CD4-positive, CD25-positive, alpha-beta regulatory T cell (primary cell): Measurements from ENCODE around the gene CTU1. TPM values are rescaled to one million over a fixed set of nuclear protein-coding genes. Genes with fewer than 3 reads are reported as not detected.

ENCODE experiments used
- ATAC-seq, 2 donors: fragments of 150-1000 bp; cut with Tn5 transposase; one replicate each; pipeline ENCODE4 v1.10.0; 2021; ENCODE audit warnings: low read depth in 2 of 2, moderate number of reproducible peaks in 2 of 2, moderate library complexity in 1 of 2
- DNase-seq, 3 donors: peaks; one replicate each; pipeline versions ENCODE4 v3.0.0 to v3.0.0-alpha.2; 2012 to 2022; ENCODE audit warnings: mixed read lengths in 1 of 3
- H3K27ac ChIP-seq: one replicate; pipeline ENCODE4 v1.7.0; 2013; ENCODE audit warnings: mild to moderate bottlenecking, low read length; ENCODE audit not compliant: insufficient read depth, poor library complexity, severe bottlenecking
- H3K27me3 ChIP-seq: one replicate; pipeline ENCODE4 v1.7.0; 2013; ENCODE audit warnings: low read length; ENCODE audit not compliant: control insufficient read depth, insufficient read depth
- H3K36me3 ChIP-seq: one replicate; pipeline ENCODE4 v1.7.0; 2013; ENCODE audit warnings: mild to moderate bottlenecking, low read length, moderate library complexity; ENCODE audit not compliant: control insufficient read depth, insufficient read depth
- H3K4me1 ChIP-seq: 2 replicates; pipeline ENCODE4 v1.7.0; 2013; ENCODE audit warnings: mild to moderate bottlenecking, low read length; ENCODE audit not compliant: insufficient read depth, control insufficient read depth, poor library complexity, severe bottlenecking
- H3K4me3 ChIP-seq: one replicate; pipeline ENCODE4 v1.7.0; 2013; ENCODE audit warnings: low read depth, mild to moderate bottlenecking, low read length, moderate library complexity
- H3K9me3 ChIP-seq, 2 experiments: 1 replicate in 1 of 2; 2 replicates in 1 of 2; pipeline ENCODE4 v1.7.0; 2013; ENCODE audit warnings: low read length in 2 of 2, mild to moderate bottlenecking in 1 of 2, moderate library complexity in 1 of 2; ENCODE audit not compliant: control insufficient read depth in 2 of 2
- H3K27ac Mint-ChIP-seq, 3 donors: one replicate each; pipeline ENCODE4 v1.8.0; 2020 to 2022; ENCODE audit warnings: mild to moderate bottlenecking in 3 of 3, mixed read lengths in 3 of 3, moderate library complexity in 2 of 3
- H3K27me3 Mint-ChIP-seq: one replicate; pipeline ENCODE4 v1.8.0; 2022; ENCODE audit warnings: mild to moderate bottlenecking, mixed read lengths
- H3K36me3 Mint-ChIP-seq: one replicate; pipeline ENCODE4 v1.8.0; 2020; ENCODE audit warnings: mixed read lengths
- H3K4me1 Mint-ChIP-seq, 4 donors: one replicate each; pipeline ENCODE4 v1.8.0; 2020 to 2022; ENCODE audit warnings: mixed read lengths in 4 of 4, mild to moderate bottlenecking in 1 of 4
- H3K4me3 Mint-ChIP-seq, 4 donors: one replicate each; pipeline ENCODE4 v1.8.0; 2020 to 2022; ENCODE audit warnings: mild to moderate bottlenecking in 4 of 4, mixed read lengths in 4 of 4, moderate library complexity in 3 of 4
- H3K9me3 Mint-ChIP-seq, 7 donors: one replicate each; pipeline ENCODE4 v1.8.0; 2020 to 2022; ENCODE audit warnings: mixed read lengths in 7 of 7, mild to moderate bottlenecking in 3 of 7, moderate library complexity in 2 of 7
- polyA plus RNA-seq, 4 donors: library from polyadenylated mRNA; unstranded; fragments of 300-500 nt; fragmentation: Illumina TruSeq; gene quantifications; one replicate each; pipeline ENCODE4 v1.2.3, GENCODE V29; 2021
- total RNA-seq: library from RNA; stranded (reverse); gene quantifications from one replicate; pipeline ENCODE4 v1.2.3, GENCODE V29; 2022

The CTU1 gene
- total and polyA plus RNA-seq, 5 donors from 2014 or later, result 3.4 to 8.0 (median 5.1) TPM

DNA sequence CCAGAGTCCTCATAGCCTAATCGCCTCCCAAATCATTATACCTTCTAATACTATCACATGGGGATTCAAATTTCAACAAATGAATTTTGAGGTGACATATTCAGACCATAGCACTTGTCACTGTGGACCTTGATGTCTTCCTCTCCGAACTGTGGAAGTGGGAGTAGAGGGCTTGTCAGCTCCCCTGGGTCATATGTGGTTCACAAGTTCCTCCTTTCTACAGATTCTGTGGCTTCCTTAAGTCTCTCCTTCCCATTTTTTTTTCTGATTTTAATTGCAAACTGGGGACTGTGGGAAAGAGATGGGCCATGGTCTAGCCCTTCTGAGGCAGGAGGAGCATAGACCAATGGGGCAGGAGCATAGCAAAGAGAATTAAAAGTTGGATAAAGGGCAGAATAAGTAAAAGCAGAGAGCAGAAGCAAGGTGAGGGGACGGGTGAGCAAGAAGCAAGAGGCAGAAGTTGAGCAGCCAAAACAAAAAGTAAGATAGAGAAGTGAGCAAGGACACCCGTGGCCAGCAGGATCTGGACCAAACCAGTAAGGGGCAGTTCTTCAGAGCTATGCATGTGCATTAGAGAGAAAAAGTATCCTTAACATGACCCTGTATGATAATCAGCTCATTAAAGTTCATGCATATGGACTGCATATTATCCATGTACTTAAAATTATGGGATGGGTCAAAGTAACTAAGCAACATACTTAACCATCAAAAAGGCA is 31.2 kb upstream of the CTU1 start:
- Mint-ChIP-seq H3K4me1 (peaks cover 13 to 27% (median 16%) of the 10 kb centered on the region in 4 donors), H3K36me3 (peaks cover 6% of the 10 kb centered on the region), H3K27ac (peak overlapping the region in 2 of 3 donors; percentile 59 to 65), H3K4me3 (no peak overlapping the region), H3K9me3 (no peaks in the 10 kb centered on the region), H3K27me3 (peaks cover 38% of the 10 kb centered on the region)
- Histone ChIP-seq H3K4me3 (no peak overlapping the region), H3K36me3 (no peaks in the 10 kb centered on the region), H3K27ac (no peak overlapping the region), H3K27me3 (peaks cover 2% of the 10 kb centered on the region), H3K4me1 (peaks cover 7% of the 10 kb centered on the region), H3K9me3 (no peaks in the 10 kb centered on the region)
- no peak for ATAC-seq
- no peak for DNase-seq

DNA sequence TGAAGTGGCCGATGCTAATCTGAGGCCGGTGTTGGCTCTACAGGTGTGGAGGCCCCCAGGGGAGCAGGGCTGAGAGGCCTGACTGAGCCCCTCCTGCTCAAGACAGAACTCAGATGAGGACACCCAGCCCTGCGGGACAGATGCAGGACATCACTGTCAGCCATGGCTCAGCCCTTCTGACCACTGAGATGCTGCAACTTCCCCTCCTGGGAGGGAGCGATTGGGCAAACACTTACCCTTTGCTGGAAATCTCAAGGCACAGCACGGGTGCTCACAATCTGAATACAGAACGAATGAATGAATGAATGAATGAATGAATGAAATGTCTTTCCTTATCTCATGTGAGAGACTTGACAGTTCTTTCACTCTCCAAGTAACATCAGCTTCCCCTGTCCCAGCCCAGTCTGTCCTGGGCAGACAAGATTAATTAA is 30.4 kb upstream of the CTU1 start:
- H3K4me3 ChIP-seq, result no peak overlapping the region
- peak in 1 of 2 donors; percentile 23 for ATAC-seq

GRCh38 chr19:51137792-51138425 is 29.7 kb upstream of the CTU1 start:
- Histone ChIP-seq H3K9me3 (no peaks in the 10 kb centered on the region), H3K4me3 (no peak overlapping the region), H3K36me3 (no peaks in the 10 kb centered on the region), H3K27ac (no peak overlapping the region), H3K27me3 (peaks cover 2% of the 10 kb centered on the region), H3K4me1 (peaks cover 7% of the 10 kb centered on the region)
- no peak for ATAC-seq
- peaks cover 6% of the 10 kb centered on the region for H3K36me3 Mint-ChIP-seq
- H3K27ac Mint-ChIP-seq, result peak overlapping the region in 1 of 3 donors; percentile 75
- DNase-seq, result no peak
- H3K27me3 Mint-ChIP-seq, result peaks cover 38% of the 10 kb centered on the region
- no peaks in the 10 kb centered on the region for H3K9me3 Mint-ChIP-seq
- peaks cover 13 to 27% (median 16%) of the 10 kb centered on the region in 4 donors for H3K4me1 Mint-ChIP-seq
- H3K4me3 Mint-ChIP-seq, result no peak overlapping the region

More for the DNA sequence above, 30.4 kb upstream of the CTU1 start:
- no peak overlapping the region for H3K27ac ChIP-seq
- H3K27me3 ChIP-seq, result peaks cover 2% of the 10 kb centered on the region
- Mint-ChIP-seq H3K4me1 (peaks cover 13 to 27% (median 16%) of the 10 kb centered on the region in 4 donors), H3K4me3 (no peak overlapping the region), H3K27ac (peak overlapping the region in 1 of 3 donors; percentile 59), H3K9me3 (no peaks in the 10 kb centered on the region), H3K36me3 (peaks cover 6% of the 10 kb centered on the region), H3K27me3 (peaks cover 38% of the 10 kb centered on the region)
- H3K36me3 ChIP-seq, result no peaks in the 10 kb centered on the region
- H3K4me1 ChIP-seq, result peaks cover 7% of the 10 kb centered on the region
- H3K9me3 ChIP-seq, result no peaks in the 10 kb centered on the region
- DNase-seq, result no peak

DNA sequence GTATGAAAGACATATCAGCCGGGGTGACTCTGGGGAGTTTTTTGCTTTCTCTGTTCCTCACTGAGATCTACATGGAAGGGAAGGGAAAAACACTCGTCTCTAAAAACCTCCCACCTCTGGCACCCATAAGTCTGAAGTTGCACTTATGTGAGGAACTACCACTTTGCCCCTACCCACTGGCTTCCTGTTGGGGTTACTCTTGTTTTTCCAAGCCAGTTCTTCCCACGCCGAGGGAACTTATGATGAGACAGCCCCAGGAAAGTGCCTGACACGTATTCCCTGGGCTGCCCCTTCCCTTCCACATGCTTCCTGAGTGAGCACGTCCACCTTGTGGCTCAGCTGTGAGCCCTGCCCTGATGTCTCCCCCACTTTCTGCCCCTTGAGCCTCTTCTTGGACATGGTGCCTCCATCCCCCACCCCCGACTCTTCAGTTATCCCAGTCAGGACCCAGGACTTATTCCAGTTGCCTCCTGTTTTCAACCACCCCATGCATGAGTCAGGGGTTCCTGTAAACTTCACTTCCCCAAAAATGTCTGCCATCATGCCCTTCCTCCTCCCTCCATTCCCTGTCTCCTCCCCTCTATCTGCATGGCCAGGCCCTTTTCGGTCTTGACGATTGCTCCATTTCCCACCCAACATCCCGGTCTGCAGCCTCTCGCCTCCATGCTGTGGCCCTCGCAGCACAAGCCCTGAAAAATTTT is 28.8 kb upstream of the CTU1 start:
- Mint-ChIP-seq H3K4me1 (peaks cover 17 to 34% (median 23%) of the 10 kb centered on the region in 4 donors), H3K4me3 (peak overlapping the region in 1 of 4 donors; percentile 52), H3K9me3 (peaks cover 0 to 2% (median 0%) of the 10 kb centered on the region in 7 donors), H3K27me3 (peaks cover 38% of the 10 kb centered on the region), H3K36me3 (peaks cover 6% of the 10 kb centered on the region), H3K27ac (peak overlapping the region in 1 of 3 donors; percentile 75)
- no peaks in the 10 kb centered on the region for H3K9me3 ChIP-seq
- no peak overlapping the region for H3K27ac ChIP-seq
- H3K36me3 ChIP-seq, result no peaks in the 10 kb centered on the region
- H3K4me1 ChIP-seq, result peaks cover 13% of the 10 kb centered on the region
- no peak overlapping the region for H3K4me3 ChIP-seq
- DNase-seq (no peak), ATAC-seq (peak in 1 of 2 donors; percentile 34)
- H3K27me3 ChIP-seq, result peaks cover 2% of the 10 kb centered on the region

- Mint-ChIP-seq H3K9me3 (peaks cover 0 to 2% (median 0%) of the 10 kb centered on the region in 7 donors), H3K27me3 (peaks cover 34% of the 10 kb centered on the region), H3K36me3 (peaks cover 6% of the 10 kb centered on the region), H3K4me1 (peaks cover 17 to 40% (median 25%) of the 10 kb centered on the region in 4 donors), H3K4me3 (no peak overlapping the region), H3K27ac (peak overlapping the region in 1 of 3 donors; percentile 68)
- no peaks in the 10 kb centered on the region for H3K9me3 ChIP-seq
- no peaks in the 10 kb centered on the region for H3K36me3 ChIP-seq
- ATAC-seq (no peak), DNase-seq (no peak)
- peaks cover 2% of the 10 kb centered on the region for H3K27me3 ChIP-seq
- H3K27ac ChIP-seq, result no peak overlapping the region
- no peak overlapping the region for H3K4me3 ChIP-seq
- H3K4me1 ChIP-seq, result peaks cover 18% of the 10 kb centered on the region
These were observed 28.0 kb upstream of the CTU1 start for GRCh38 chr19:51135986-51136762.

DNA sequence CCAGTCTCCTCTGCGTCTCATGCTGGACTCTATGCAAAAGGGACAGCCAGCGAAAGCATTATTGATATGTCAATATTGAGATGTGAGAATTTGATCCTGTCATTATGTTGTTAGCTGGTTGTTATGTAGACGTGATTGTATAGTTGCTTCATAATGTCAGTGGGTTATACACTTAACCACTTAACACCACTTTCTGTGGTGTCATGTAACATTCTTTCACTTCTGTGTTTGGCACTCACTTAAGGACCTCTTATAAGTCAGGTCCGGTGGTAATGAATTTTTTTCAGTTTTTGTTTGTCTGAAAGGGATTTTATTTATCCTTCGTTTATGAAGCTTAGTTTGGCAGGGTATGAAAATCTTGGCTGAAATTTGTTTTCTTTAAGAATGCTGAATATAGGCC is 26.8 kb upstream of the CTU1 start:
- no peaks in the 10 kb centered on the region for H3K36me3 ChIP-seq
- peaks cover 17 to 52% (median 29%) of the 10 kb centered on the region in 4 donors for H3K4me1 Mint-ChIP-seq
- peaks cover 6% of the 10 kb centered on the region for H3K36me3 Mint-ChIP-seq
- peaks cover 0 to 2% (median 0%) of the 10 kb centered on the region in 7 donors for H3K9me3 Mint-ChIP-seq
- H3K27me3 Mint-ChIP-seq, result peaks cover 30% of the 10 kb centered on the region
- no peak overlapping the region for H3K27ac Mint-ChIP-seq
- H3K27ac ChIP-seq, result no peak overlapping the region
- DNase-seq (no peak), ATAC-seq (no peak)
- peaks cover 2% of the 10 kb centered on the region for H3K27me3 ChIP-seq
- H3K9me3 ChIP-seq, result no peaks in the 10 kb centered on the region
- peaks cover 27% of the 10 kb centered on the region for H3K4me1 ChIP-seq
- no peak overlapping the region for H3K4me3 ChIP-seq
- no peak overlapping the region for H3K4me3 Mint-ChIP-seq
